ENCODE results near the gene PRTFDC1. TPM values are rescaled to one million over a fixed set of nuclear protein-coding genes. Genes with fewer than 3 reads are reported as not detected.

Gene PRTFDC1
- total and polyA plus RNA-seq, 2 of the 13 experiments (the other 11 are each of a cell fraction or from before 2014, with no cell fraction given): not detected

DNA sequence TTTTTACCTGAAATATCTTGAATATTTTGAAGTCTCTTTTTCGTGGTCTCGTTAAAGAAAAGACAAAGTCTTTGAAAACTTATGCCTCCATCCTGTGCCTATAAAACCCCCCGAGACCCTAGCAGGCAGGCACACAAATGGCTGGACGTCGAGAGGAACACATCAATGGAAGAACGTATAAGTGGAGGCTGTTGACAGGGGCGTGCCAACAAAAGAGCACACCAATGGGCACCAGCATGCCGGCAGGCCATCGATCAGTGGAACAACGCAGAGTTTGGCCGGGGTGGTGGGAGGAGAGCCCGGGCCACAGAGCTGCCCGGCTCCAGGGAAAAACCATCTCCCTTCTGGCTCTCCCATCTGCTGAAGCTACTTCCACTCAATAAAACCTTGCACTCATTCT lies 38.9 kb upstream of the PRTFDC1 start:
- H3K4me1 ChIP-seq (ENCODE audit: insufficient read depth, low read length): no peaks in the 10 kb centered on the region
- TF ChIP-seq SNAI1 (CRISPR knock-in tag; IDR thresholded peaks at IDR 0.05; ENCODE audit: borderline replicate concordance) (no peak), NFE2L2 (IDR thresholded peaks at IDR 0.05; ENCODE audit: low read length) (no peak), KLF12 (CRISPR knock-in tag; IDR thresholded peaks at IDR 0.05; ENCODE audit: borderline replicate concordance) (no peak), TGIF2 (CRISPR knock-in tag; IDR thresholded peaks at IDR 0.05) (no peak), NFIB (CRISPR knock-in tag; IDR thresholded peaks at IDR 0.05; ENCODE audit: borderline replicate concordance) (no peak), ZSCAN31 (CRISPR knock-in tag; IDR thresholded peaks at IDR 0.05; ENCODE audit: low read depth) (no peak), SOX5 (CRISPR knock-in tag; IDR thresholded peaks at IDR 0.05; ENCODE audit: borderline replicate concordance) (no peak), DNMT3B (CRISPR knock-in tag; conservative IDR thresholded peaks at IDR 0.05) (no peak), ZNF441 (CRISPR knock-in tag; IDR thresholded peaks at IDR 0.05; ENCODE audit: borderline replicate concordance) (no peak), MEIS2 (CRISPR knock-in tag; IDR thresholded peaks at IDR 0.05) (no peak), HHEX (CRISPR knock-in tag; IDR thresholded peaks at IDR 0.05) (no peak), PHF5A (CRISPR knock-in tag; IDR thresholded peaks at IDR 0.05; ENCODE audit: low read depth, unreplicated experiment) (no peak), CREB1 (IDR thresholded peaks at IDR 0.05) (no peak), CREB1 (CRISPR knock-in tag; IDR thresholded peaks at IDR 0.05) (no peak), SOX6 (IDR thresholded peaks at IDR 0.05) (no peak), SOX6 (CRISPR knock-in tag; IDR thresholded peaks at IDR 0.05) (no peak), ZNF619 (CRISPR knock-in tag; IDR thresholded peaks at IDR 0.05) (no peak)
- TF ChIP-seq, protein P1, sequence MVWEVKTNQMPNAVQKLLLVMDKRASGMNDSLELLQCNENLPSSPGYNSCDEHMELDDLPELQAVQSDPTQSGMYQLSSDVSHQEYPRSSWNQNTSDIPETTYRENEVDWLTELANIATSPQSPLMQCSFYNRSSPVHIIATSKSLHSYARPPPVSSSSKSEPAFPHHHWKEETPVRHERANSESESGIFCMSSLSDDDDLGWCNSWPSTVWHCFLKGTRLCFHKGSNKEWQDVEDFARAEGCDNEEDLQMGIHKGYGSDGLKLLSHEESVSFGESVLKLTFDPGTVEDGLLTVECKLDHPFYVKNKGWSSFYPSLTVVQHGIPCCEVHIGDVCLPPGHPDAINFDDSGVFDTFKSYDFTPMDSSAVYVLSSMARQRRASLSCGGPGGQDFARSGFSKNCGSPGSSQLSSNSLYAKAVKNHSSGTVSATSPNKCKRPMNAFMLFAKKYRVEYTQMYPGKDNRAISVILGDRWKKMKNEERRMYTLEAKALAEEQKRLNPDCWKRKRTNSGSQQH (CRISPR knock-in tag; IDR thresholded peaks at IDR 0.05; ENCODE audit: low read depth): no peak
- TF ChIP-seq, protein P2, sequence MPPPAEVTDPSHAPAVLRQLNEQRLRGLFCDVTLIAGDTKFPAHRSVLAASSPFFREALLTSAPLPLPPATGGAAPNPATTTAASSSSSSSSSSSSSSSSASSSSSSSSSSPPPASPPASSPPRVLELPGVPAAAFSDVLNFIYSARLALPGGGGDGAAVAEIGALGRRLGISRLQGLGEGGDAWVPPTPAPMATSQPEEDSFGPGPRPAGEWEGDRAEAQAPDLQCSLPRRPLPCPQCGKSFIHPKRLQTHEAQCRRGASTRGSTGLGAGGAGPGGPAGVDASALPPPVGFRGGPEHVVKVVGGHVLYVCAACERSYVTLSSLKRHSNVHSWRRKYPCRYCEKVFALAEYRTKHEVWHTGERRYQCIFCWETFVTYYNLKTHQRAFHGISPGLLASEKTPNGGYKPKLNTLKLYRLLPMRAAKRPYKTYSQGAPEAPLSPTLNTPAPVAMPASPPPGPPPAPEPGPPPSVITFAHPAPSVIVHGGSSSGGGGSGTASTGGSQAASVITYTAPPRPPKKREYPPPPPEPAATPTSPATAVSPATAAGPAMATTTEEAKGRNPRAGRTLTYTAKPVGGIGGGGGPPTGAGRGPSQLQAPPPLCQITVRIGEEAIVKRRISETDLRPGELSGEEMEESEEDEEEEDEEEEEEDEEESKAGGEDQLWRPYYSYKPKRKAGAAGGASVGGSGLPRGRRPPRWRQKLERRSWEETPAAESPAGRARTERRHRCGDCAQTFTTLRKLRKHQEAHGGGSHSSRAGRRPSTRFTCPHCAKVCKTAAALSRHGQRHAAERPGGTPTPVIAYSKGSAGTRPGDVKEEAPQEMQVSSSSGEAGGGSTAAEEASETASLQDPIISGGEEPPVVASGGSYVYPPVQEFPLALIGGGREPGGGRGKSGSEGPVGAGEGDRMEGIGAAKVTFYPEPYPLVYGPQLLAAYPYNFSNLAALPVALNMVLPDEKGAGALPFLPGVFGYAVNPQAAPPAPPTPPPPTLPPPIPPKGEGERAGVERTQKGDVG (CRISPR knock-in tag; IDR thresholded peaks at IDR 0.05; ENCODE audit: borderline replicate concordance): no peak
- intact Hi-C loops (cut with micrococcal nuclease; ENCODE audit: unreplicated experiment): loop anchor here (5.0 kb wide), 1 partner anchor 349 kb away; no protein-coding TSS in a partner anchor
- no peaks in the 10 kb centered on the region for H4K20me1 ChIP-seq (ENCODE audit: insufficient read depth, low read length)
- CTCF ChIA-PET (ENCODE audit: low intra/inter-chr PET ratio, low total read pairs): no interaction called here
- H3K9me3 ChIP-seq (ENCODE audit: low read length): no peaks in the 10 kb centered on the region
- no peak overlapping the region for H2AFZ ChIP-seq (ENCODE audit: low read length)
- H3K27me3 ChIP-seq (ENCODE audit: control insufficient read depth in 1 of 2, insufficient read depth in 2 of 2, low read length in 2 of 2): peaks cover 0 to 1% of the 10 kb centered on the region in 2 experiments; a peak in 4 of 5 replicates
- WGBS (ENCODE audit: low lambda C conversion rate): 56% methylated on average over 8 of the region's 13 CpGs
- ATAC-seq (no peak), DNase-seq (ENCODE audit: low spot score) (no peak), FAIRE-seq (no peak)
- no TSS peak for BruUV-seq (replicated peaks)
- no peaks in the 10 kb centered on the region for H3K36me3 ChIP-seq (replicated peaks in 1 of 2; ENCODE audit: control insufficient read depth in 1 of 2, insufficient read depth in 2 of 2, low read length in 2 of 2)
- no peak overlapping the region for H3K4me3 ChIP-seq (replicated peaks in 1 of 3; ENCODE audit: insufficient read depth in 1 of 3, low read depth in 2 of 3, low read length in 3 of 3)
- in situ Hi-C loops (cut with HindIII; ENCODE audit: extremely low pct_ligation_motif_present, low pct_unique_long_range_greater_than_20kb): loop anchor here (25.0 kb wide), 1 partner anchor 354 kb away; no protein-coding TSS in a partner anchor
- H3K4me2 ChIP-seq (ENCODE audit: low read depth, low read length): no peak overlapping the region
- POLR2A ChIA-PET: no interaction called here
- no peak overlapping the region for H3K9ac ChIP-seq (ENCODE audit: insufficient read depth, low read depth, low read length)
- H3K27ac ChIP-seq (ENCODE audit: extremely low read length, insufficient read depth, low read length): no peak overlapping the region
- H3K79me2 ChIP-seq (ENCODE audit: insufficient read depth, low read length): no peaks in the 10 kb centered on the region
